ENCODE data around the gene ARHGEF4.

The ARHGEF4 gene

GRCh38 chr2:130836501-130837174, at the start of gene ARHGEF4:
Gene ARHGEF4 (plus strand): TSS chr2:130836914. CDS start chr2:130836954, 40 bp downstream.
- no peak for DNase-seq

GRCh38 chr2:130787841-130788240, 48.9 kb upstream of the ARHGEF4 start:
- DNase-seq, result no peak

- no peak for DNase-seq
Measured at GRCh38 chr2:130790312-130790711, 46.4 kb upstream of the ARHGEF4 start.

GRCh38 chr2:130790804-130791616, 45.7 kb upstream of the ARHGEF4 start:
- no peak for DNase-seq

GRCh38 chr2:130791617-130791939, 45.1 kb upstream of the ARHGEF4 start:
- DNase-seq, result no peak

- DNase-seq, result no peak
Measured at GRCh38 chr2:130795431-130795830, 41.3 kb upstream of the ARHGEF4 start.

GRCh38 chr2:130796290-130796689, 40.4 kb upstream of the ARHGEF4 start:
- DNase-seq, result no peak

GRCh38 chr2:130797493-130798435, 39.0 kb upstream of the ARHGEF4 start:
- peak; percentile 31 for DNase-seq

- DNase-seq, result no peak
Measured at GRCh38 chr2:130798472-130799218, 38.1 kb upstream of the ARHGEF4 start.

- DNase-seq, result no peak
Measured at GRCh38 chr2:130799295-130799694, 37.4 kb upstream of the ARHGEF4 start.

GRCh38 chr2:130805613-130806012, 31.1 kb upstream of the ARHGEF4 start:
- DNase-seq, result no peak

- DNase-seq, result peak; percentile 9
Measured at GRCh38 chr2:130806370-130806769, 30.3 kb upstream of the ARHGEF4 start.

GRCh38 chr2:130807659-130808385, 28.9 kb upstream of the ARHGEF4 start:
- no peak for DNase-seq

GRCh38 chr2:130808482-130809268, 28.0 kb upstream of the ARHGEF4 start:
- DNase-seq, result peak; percentile 72

- no peak for DNase-seq
Measured at GRCh38 chr2:130810490-130810889, 26.2 kb upstream of the ARHGEF4 start.

GRCh38 chr2:130813722-130814121, 23.0 kb upstream of the ARHGEF4 start:
- DNase-seq, result no peak

- no peak for DNase-seq
Measured at GRCh38 chr2:130814931-130815680, 21.6 kb upstream of the ARHGEF4 start.

- no peak for DNase-seq
Measured at GRCh38 chr2:130818809-130819208, 17.9 kb upstream of the ARHGEF4 start.

- no peak for DNase-seq
Measured at GRCh38 chr2:130819226-130819607, 17.5 kb upstream of the ARHGEF4 start.

- DNase-seq, result no peak
Measured at GRCh38 chr2:130819608-130820278, 17.0 kb upstream of the ARHGEF4 start.
